NT2/D1 (cell line): ENCODE results near the gene RWDD2A.

Experiments used
- SUZ12 ChIP-seq: IDR thresholded peaks from 2 replicates; pipeline ENCODE4 v1.6.1; 2011; ENCODE audit not compliant: insufficient read length, insufficient read depth; ENCODE audit errors: extremely low read depth
- YY1 ChIP-seq: IDR thresholded peaks from 2 replicates; pipeline ENCODE4 v1.6.1; 2011; ENCODE audit not compliant: insufficient read length, insufficient read depth

DNA sequence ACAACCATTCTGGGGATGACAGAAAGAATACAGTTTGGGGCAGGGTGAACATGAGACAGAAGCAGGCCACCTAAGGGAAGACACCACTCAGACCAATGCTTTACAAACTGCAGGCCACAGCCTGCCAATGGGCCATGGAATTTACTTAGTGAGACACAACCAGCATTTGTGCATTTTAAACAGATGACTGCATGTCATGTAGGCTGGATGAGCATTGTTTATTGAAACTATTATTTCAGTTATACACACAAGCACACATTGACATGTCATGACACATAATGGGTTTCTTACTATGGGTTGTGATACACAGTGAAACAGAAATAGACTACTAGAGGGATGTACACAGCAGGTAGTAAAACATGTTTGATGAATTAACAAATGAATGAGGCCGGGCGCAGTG lies 8.1 kb upstream of the RWDD2A start:
- TF ChIP-seq YY1: no peak
- TF ChIP-seq SUZ12: no peak
